ENCODE data around the gene PIGR.

GRCh38 chr1:206926286-206926685 lies 20.0 kb downstream of the PIGR start:
- TF ChIP-seq POLR2A (IDR thresholded peaks at IDR 0.05) (no peak), CTCF (IDR thresholded peaks at IDR 0.05) (no peak), POLR2AphosphoS5 (IDR thresholded peaks at IDR 0.05) (no peak), EP300 (IDR thresholded peaks at IDR 0.05) (no peak)
